RWPE2 (cell line): ENCODE measurements around the gene UGT1A4.
A peak's percentile ranks its signal among the peaks of the same experiment; 100 is the strongest.

ENCODE experiments used
- ATAC-seq: fragments of 200-7000 bp; cut with Tn5 transposase; 3 replicates; pipeline ENCODE4 v1.9.1; 2021; ENCODE audit warnings: low read depth
- DNase-seq: peaks from one replicate; pipeline ENCODE4 v3.0.0-alpha.2; 2020; ENCODE audit warnings: low spot score
- H3K27ac ChIP-seq: fragments of 450-650 bp; 2 replicates; pipeline ENCODE4 v1.5.1; 2017; ENCODE audit warnings: mild to moderate bottlenecking; ENCODE audit not compliant: poor library complexity, severe bottlenecking
- H3K27me3 ChIP-seq: fragments of 250-450 bp; sonication (Bioruptor Pico); 2 replicates; pipeline ENCODE4 v1.5.1; 2021; ENCODE audit warnings: mild to moderate bottlenecking, moderate library complexity; ENCODE audit not compliant: insufficient read depth, poor library complexity, severe bottlenecking
- H3K36me3 ChIP-seq: fragments of 250-450 bp; sonication (Bioruptor Pico); 2 replicates; pipeline ENCODE4 v1.5.1; 2020; ENCODE audit warnings: low read depth, mild to moderate bottlenecking, moderate library complexity
- H3K4me1 ChIP-seq: fragments of 250-450 bp; sonication (Bioruptor Pico); 2 replicates; pipeline ENCODE4 v1.5.1; 2021; ENCODE audit warnings: mild to moderate bottlenecking, moderate library complexity; ENCODE audit not compliant: insufficient read depth, poor library complexity, severe bottlenecking
- H3K4me3 ChIP-seq: fragments of 250-450 bp; sonication (Bioruptor Pico); 2 replicates; pipeline ENCODE4 v1.5.1; 2021; ENCODE audit warnings: mild to moderate bottlenecking, moderate library complexity; ENCODE audit not compliant: severe bottlenecking
- H3K9me3 ChIP-seq: fragments of 250-450 bp; sonication (Bioruptor Pico); 2 replicates; pipeline ENCODE4 v1.5.1; 2021; ENCODE audit warnings: mild to moderate bottlenecking, moderate library complexity; ENCODE audit not compliant: severe bottlenecking
- TF ChIP-seq, protein P1 (sequence below): fragments of 450-650 bp; IDR thresholded peaks from one replicate; pipeline ENCODE4 v1.5.1; 2017; ENCODE audit warnings: mild to moderate bottlenecking, moderate library complexity; ENCODE audit not compliant: poor library complexity, severe bottlenecking

UGT1A4 gene

DNA sequence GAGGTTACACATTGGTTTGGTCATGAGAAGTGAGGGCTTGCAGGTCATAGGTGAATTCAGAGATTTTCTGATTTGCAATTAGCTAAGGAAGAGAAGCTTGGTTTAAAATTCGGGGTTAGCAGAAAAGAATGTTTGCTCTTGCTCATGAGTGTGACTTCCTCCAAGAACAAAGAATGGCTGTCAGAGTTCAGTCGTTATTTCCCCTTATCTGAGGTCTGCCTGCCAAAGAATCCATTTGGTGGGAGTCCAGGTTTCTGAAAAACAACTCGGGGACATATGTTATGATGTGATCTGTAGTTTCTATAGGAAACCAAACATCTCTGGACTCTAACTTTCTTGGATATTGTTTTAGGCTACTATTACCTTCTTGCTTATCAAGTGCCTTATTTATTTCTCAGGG, 29.0 kb upstream of the UGT1A4 start:
- no peak for ATAC-seq
- Histone ChIP-seq H3K4me1 (peaks cover 25% of the 10 kb centered on the region), H3K27me3 (no peaks in the 10 kb centered on the region), H3K9me3 (no peaks in the 10 kb centered on the region), H3K36me3 (no peaks in the 10 kb centered on the region), H3K4me3 (no peak overlapping the region), H3K27ac (peak overlapping the region; percentile 87)
- TF ChIP-seq, protein P1, sequence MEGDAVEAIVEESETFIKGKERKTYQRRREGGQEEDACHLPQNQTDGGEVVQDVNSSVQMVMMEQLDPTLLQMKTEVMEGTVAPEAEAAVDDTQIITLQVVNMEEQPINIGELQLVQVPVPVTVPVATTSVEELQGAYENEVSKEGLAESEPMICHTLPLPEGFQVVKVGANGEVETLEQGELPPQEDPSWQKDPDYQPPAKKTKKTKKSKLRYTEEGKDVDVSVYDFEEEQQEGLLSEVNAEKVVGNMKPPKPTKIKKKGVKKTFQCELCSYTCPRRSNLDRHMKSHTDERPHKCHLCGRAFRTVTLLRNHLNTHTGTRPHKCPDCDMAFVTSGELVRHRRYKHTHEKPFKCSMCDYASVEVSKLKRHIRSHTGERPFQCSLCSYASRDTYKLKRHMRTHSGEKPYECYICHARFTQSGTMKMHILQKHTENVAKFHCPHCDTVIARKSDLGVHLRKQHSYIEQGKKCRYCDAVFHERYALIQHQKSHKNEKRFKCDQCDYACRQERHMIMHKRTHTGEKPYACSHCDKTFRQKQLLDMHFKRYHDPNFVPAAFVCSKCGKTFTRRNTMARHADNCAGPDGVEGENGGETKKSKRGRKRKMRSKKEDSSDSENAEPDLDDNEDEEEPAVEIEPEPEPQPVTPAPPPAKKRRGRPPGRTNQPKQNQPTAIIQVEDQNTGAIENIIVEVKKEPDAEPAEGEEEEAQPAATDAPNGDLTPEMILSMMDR = no peak
- DNase-seq = no peak

DNA sequence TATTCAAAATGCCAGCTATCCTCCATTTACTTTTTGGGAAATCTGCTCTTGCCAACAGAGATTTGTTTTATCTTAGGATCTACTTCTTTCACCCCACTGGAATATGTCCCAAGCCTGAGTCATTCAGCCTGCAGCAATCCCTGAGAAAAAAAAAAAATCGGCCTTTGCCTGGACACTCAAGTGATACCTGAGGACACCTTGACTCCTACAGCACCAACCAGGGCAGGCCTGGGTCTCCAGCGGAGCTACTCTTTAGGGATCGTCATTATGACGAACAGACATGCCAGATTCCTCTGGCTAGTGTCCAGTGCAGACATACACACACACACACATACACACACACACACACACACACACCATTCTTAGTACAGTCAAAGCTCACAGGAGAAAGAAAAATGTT, 28.1 kb upstream of the UGT1A4 start:
- H3K27me3 ChIP-seq = no peaks in the 10 kb centered on the region
- ATAC-seq (peak; percentile 69), DNase-seq (peak; percentile 83)
- H3K36me3 ChIP-seq = no peaks in the 10 kb centered on the region
- TF ChIP-seq, protein P1 = no peak
- H3K4me3 ChIP-seq = no peak overlapping the region
- peak overlapping the region; percentile 87 for H3K27ac ChIP-seq
- H3K9me3 ChIP-seq = no peaks in the 10 kb centered on the region
- H3K4me1 ChIP-seq = peaks cover 25% of the 10 kb centered on the region

DNA sequence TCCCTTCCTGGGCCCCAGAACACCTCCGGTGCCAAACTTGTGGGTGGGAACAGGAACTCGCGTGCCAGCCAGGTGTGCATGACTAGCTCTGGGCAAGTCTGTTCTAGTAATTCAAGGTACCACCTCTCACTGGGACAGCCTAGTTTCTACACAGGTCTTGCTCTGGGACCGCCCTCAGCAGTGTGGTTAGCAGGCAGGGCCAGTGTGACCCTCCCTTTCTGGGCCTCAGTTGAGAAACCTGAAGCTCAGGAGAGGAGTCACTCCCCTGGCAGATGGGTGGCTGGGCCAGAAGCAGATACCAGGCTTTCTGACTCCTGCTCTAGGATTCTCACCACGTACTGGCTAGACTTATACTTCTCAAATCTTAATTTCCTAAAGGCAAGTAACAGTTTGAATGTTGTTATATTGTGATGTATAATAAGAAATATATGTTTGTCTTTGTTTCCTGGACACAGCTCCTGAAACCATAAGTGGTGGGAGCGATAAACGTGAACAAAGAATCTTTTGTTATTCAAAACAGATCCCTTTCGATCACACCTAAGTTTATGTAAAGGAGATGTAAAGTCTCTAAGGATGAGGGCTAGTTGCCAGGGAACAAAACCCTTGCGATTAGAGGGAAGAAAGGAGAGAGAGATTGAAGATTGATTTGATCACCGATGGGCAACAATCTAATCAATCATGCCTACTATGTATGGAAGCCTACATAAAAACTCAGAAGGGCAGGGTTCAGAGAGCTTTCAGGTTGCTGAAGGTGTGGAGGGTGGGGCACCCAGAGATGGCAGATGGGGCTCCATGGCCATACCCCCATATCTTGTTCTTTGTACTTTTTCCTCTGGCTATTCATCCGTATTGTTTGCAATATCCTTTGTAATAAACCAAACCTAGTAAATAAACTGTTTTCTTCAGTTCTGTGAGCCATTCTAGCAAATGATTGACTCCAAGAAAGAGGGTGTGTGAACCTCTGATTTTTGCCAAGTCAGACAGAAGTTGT, 26.8 kb upstream of the UGT1A4 start:
- H3K4me1 ChIP-seq = peaks cover 25% of the 10 kb centered on the region
- DNase-seq = peak; percentile 95
- TF ChIP-seq, protein P1 = no peak

DNA sequence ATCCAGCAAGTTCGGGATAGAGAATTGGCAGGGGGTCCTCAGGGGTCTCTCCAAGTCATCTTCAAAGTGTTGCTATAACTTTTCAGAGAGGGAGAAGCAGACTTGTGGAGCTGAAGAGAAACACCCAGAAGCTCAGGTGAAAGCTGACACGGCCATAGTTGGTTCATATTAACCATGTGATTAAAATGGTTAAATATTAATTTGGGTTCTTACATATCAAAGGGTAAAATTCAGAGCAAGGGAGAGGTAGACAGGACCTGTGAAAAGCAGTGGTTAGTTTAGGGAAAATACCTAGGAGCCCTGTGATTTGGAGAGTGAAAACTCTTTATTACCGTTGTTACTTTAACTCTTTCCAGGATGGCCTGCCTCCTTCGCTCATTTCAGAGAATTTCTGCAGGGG, 25.9 kb upstream of the UGT1A4 start, which contains the start of gene UGT1A6:
Gene UGT1A6, plus strand, starts transcription at position 243 of the 400 bp plus-strand sequence. Its CDS starts 115 bp downstream, at position 358.
- H3K27ac ChIP-seq = peak within 1 kb of the TSS; percentile 87
- H3K36me3 ChIP-seq = no peaks in the 10 kb centered on the region
- no peaks in the 10 kb centered on the region for H3K9me3 ChIP-seq
- no peaks in the 10 kb centered on the region for H3K27me3 ChIP-seq
- ATAC-seq (no peak), DNase-seq (no peak)
- peaks cover 25% of the 10 kb centered on the region for H3K4me1 ChIP-seq
- TF ChIP-seq, protein P1 = no peak
- peak within 1 kb of the TSS; percentile 22 for H3K4me3 ChIP-seq

More for the DNA sequence above, 26.8 kb upstream of the UGT1A4 start:
- Histone ChIP-seq H3K4me3 (peak overlapping the region; percentile 22), H3K9me3 (no peaks in the 10 kb centered on the region), H3K27ac (peak overlapping the region; percentile 87), H3K27me3 (no peaks in the 10 kb centered on the region), H3K36me3 (no peaks in the 10 kb centered on the region)
- peak; percentile 97 for ATAC-seq
